Stimulated activated CD8-positive, alpha-beta memory T cell treated with anti-CD3 and anti-CD28 coated beads, Interleukin-2, amount 100 ng/mL, for 1 hour (primary cell): ENCODE data around the gene SPSB4.

Source experiments
- DNase-seq, 2 donors: peaks; one replicate each; pipeline ENCODE4 v3.0.0-alpha.2; 2020; ENCODE audit warnings: low read depth in 2 of 2

The SPSB4 gene

GRCh38 chr3:141150081-141150830 is 99.1 kb downstream of the SPSB4 start:
- no peak for DNase-seq

GRCh38 chr3:141150931-141151330 is 99.8 kb downstream of the SPSB4 start:
- DNase-seq = no peak

- no peak for DNase-seq
Observed at GRCh38 chr3:141151439-141151838, 100.3 kb downstream of the SPSB4 start.

- DNase-seq = no peak
Observed at GRCh38 chr3:141152130-141152529, 101.0 kb downstream of the SPSB4 start.

- no peak for DNase-seq
Observed at GRCh38 chr3:141152801-141153678, 101.9 kb downstream of the SPSB4 start.

- DNase-seq = no peak
Observed at GRCh38 chr3:141153679-141153966, 102.5 kb downstream of the SPSB4 start.

- DNase-seq = no peak
Observed at GRCh38 chr3:141164852-141165251, 113.7 kb downstream of the SPSB4 start.

GRCh38 chr3:141167681-141168080 is 116.5 kb downstream of the SPSB4 start:
- no peak for DNase-seq

- no peak for DNase-seq
Observed at GRCh38 chr3:141170678-141171295, 119.6 kb downstream of the SPSB4 start.

- no peak for DNase-seq
Observed at GRCh38 chr3:141174674-141175073, 123.5 kb downstream of the SPSB4 start.

GRCh38 chr3:141176775-141177174 is 125.6 kb downstream of the SPSB4 start:
- DNase-seq = no peak

- DNase-seq = no peak
Observed at GRCh38 chr3:141178026-141178425, 126.9 kb downstream of the SPSB4 start.

- DNase-seq = no peak
Observed at GRCh38 chr3:141178551-141178950, 127.4 kb downstream of the SPSB4 start.

GRCh38 chr3:141179983-141180382 is 128.8 kb downstream of the SPSB4 start:
- no peak for DNase-seq

- no peak for DNase-seq
Observed at GRCh38 chr3:141181196-141181595, 130.0 kb downstream of the SPSB4 start.

- no peak for DNase-seq
Observed at GRCh38 chr3:141181819-141182218, 130.7 kb downstream of the SPSB4 start.

- DNase-seq = no peak
Observed at GRCh38 chr3:141183606-141184005, 132.5 kb downstream of the SPSB4 start.

- no peak for DNase-seq
Observed at GRCh38 chr3:141184430-141184829, 133.3 kb downstream of the SPSB4 start.

- DNase-seq = no peak
Observed at GRCh38 chr3:141191097-141191749, 140.1 kb downstream of the SPSB4 start.

- peak; percentile 92 to 93 for DNase-seq
Observed at GRCh38 chr3:141192345-141192744, 141.2 kb downstream of the SPSB4 start.

GRCh38 chr3:141193066-141193830 is 142.1 kb downstream of the SPSB4 start:
- no peak for DNase-seq
